Measurements from ENCODE around the gene ARHGAP24.
"Not testable (repeated sequence)": the region's sequence is repeated elsewhere in the genome, so short reads cannot be mapped to it uniquely, and the experiment has no call there.

Gene ARHGAP24

DNA sequence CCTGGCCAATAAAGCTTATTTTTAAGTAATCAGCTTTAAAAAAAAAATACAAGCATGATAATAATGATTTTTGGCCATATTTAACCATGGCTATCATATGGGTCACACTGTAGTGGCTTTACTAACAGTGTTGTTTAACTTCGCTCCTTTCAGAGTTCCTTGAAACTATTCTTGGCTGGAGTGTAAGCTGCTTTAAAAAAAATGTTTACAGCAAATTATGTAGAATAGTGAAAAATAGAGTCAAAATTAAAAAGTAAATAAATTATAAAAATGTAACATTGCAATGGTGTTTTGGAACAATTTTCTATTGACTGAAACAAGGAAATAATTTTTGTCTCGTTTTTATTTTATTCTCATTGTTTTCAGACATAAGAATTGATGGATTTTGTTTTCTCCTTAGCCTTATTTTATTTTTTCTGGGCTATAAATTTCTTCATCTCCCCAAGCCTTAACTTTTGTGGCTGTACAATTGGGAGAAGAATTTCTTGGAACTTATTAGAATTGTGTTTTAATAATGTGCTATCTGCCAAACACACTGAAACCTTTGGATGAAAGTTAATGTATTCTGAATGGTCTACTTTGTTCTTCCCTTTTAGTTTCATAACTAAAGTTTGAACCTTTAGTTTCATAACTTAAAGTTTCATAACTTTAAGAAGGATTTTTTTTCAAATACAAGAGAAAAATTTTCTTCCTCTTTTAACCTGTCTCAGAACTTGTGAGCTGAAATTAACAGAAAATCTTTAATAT is 182.0 kb downstream of the ARHGAP24 start:
- DNase-seq (ENCODE audit: low spot score) = no peak

GRCh38 chr4:85658766-85659439 is 184.0 kb downstream of the ARHGAP24 start:
- no peak for DNase-seq (ENCODE audit: low spot score)

DNA sequence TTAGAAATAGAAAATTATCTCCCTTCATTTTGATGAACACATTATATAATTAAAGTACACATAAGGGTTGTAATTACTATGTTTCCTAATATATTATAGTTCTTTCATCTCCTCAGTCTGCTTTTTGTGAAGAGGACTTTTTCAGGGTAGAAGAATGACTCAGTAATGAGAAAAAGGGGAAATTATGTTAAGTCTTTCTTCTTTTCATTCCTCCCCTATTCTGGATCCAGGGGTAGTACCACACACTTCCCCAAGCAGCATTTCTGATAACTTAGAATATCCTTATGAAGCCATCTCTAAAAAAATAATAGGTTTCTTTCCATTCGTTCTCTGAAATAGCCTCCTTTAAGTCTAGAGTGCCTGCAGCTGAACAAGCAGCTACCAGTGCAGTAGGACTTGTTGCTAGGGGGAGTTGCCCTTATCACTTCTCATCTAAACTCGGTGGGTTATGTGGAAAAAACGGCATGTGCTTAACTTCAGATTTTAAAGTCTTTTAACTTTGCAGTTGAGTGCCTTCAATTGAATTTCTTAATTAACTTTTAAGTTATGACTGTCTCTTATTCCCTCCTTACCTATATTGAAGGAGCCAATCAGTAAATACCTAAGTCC is 184.8 kb downstream of the ARHGAP24 start:
- DNase-seq (ENCODE audit: low spot score) = no peak

DNA sequence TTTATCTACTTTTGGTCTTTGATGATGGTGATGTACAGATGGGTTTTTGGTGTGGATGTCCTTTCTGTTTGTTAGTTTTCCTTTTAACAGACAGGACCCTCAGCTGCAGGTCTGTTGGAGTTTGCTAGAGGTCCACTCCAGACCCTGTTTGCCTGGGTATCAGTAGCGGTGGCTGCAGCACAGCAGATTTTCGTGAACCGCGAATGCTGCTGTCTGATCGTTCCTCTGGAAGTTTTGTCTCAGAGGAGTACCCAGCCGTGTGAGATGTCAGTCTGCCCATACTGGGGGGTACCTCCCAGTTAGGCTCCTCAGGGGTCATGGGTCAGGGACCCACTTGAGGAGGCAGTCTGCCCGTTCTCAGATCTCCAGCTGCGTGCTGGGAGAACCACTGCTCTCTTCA is 191.7 kb downstream of the ARHGAP24 start:
- not testable (repeated sequence) for DNase-seq (ENCODE audit: low spot score)

DNA sequence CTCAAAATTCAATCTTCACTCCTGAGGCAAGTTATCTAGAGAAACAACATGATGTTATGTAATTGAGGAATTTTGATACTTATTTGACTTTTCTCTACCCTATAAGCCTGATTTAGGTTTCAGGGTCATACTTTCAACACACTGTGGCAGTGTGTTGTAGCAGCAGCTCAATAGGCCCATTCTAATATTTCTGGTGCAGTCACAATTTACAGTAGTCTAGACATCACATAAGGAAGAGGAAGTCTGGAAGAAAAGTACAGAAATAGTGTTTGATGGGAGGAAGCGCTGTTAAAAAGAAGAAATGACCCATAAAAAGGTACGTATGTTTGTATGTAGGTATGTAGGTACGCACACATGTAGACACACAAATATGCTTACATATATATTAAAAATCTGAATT is 194.3 kb downstream of the ARHGAP24 start:
- DNase-seq (ENCODE audit: low spot score) = no peak

- DNase-seq (ENCODE audit: low spot score) = no peak
Observed at GRCh38 chr4:85669992-85670548, 195.1 kb downstream of the ARHGAP24 start.

DNA sequence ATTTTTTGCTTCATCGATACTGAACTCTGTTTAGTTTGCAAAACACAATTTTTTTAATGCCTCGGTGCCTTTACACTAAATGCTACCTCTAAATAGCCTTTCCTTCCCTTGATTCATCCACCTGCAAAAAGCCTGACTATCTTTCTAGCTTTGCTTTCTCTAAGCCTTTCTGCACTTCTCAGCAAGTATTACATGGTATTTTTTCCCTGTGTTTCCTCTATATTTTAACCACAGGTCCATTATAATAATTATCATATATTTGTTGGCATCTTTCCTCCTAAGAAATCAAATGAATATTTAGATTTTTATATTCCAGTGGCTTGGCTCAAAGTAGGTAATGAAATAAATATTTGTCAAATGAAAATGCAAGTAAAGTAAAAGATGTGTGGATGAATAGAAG is 196.2 kb downstream of the ARHGAP24 start:
- no peak for DNase-seq (ENCODE audit: low spot score)

DNA sequence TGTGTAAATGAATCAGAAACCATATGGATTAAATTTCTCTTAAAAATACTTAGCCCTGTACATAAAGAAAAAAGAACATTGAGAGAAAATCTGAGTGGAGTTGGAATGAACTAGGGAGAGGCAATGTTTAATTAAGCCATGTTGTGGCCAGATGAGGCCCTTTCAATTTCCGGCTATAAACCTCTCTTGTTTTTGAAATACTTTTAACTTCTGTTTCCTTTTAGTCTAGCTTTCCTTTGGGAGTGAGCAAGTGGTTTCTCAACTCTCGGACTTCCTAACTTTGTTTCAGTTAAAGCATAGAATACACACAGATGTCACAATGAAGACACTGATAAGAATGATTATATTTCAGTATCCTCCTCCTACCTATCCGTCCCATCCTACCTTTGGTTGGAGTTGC is 197.2 kb downstream of the ARHGAP24 start:
- no peak for DNase-seq (ENCODE audit: low spot score)

DNA sequence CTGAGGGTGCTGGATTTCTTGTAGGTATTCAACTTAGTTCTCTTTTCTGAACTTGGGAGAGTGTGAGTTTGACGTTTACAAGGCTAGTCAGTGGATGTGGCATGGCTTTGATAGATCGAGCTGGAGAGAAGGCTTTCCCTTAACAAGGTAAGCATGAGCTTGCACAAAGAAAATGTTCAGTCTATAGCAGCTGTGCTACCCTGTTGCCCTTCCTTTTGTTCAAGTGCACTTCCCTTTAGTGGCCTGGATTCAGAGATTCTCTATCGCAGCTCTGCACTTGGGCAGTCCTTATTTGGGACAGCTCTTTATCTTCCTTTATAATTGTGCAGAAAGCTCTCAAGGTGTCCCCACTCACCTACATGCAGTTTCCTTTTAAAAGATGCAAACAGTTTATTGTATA is 198.0 kb downstream of the ARHGAP24 start:
- no peak for DNase-seq (ENCODE audit: low spot score)

DNA sequence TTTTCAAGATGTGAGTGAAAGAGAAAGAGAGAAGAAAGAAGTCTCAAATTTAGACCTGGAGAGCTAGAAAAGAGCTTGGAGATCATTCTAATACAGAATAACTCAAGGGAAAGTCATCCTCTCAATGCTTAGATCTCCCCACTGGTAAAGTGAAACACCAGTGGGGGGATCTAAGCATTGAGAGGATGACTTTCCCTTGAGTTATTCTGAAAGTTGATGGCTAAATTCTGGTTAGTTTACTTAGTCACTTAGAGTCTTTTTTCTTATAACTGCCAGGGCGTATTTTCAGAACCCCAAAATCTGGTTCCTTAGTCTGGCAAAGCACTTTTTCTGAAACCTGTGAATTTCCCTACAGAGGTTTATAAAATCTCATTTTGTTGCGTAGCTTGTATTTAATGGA is 198.6 kb downstream of the ARHGAP24 start:
- DNase-seq (ENCODE audit: low spot score) = no peak

DNA sequence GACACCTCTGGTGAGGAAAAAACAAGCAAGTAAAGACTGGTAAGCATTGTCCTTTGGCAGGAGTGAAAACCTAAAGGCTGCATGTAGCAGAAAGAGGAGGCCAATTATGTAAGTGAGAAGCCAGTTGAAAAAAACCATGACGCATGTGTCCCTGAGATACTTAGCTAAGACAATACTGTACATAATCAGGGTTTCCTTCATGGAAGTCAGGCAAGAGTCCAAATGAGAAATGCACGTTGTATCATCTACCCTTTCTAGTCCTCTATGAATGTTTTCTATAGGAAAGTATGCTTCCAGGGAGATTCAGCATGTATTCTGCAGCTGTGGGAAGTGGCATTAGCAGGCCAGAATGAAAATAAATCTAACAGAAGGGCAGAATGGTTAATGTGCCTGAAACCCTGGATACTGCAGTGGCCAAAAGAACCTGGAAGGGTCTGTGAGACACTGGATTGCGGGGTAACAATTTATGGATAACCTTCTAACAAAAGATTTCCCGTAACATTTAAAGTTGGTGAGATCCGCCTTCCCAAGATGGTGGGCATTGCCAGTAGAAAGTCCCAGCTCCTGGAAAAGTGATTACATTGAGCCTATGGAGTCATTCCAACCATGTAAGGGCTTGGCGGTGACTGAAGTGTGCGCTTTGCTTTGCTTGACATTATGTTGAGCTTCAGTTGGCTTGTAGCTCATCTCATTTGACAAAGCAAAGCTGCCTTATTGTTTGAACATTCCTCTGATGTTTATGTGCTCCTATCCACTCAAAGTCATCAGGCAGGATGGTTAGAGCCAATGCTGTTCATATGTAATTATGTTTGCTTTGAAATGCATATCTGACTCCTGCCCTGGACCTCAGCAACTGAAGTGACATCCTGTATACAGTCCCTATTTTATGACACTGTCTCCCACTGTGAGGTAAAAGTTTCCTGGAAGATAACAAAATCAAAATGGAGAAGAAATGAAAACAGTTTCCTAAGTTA is 200.4 kb downstream of the ARHGAP24 start:
- DNase-seq (ENCODE audit: low spot score) = no peak

DNA sequence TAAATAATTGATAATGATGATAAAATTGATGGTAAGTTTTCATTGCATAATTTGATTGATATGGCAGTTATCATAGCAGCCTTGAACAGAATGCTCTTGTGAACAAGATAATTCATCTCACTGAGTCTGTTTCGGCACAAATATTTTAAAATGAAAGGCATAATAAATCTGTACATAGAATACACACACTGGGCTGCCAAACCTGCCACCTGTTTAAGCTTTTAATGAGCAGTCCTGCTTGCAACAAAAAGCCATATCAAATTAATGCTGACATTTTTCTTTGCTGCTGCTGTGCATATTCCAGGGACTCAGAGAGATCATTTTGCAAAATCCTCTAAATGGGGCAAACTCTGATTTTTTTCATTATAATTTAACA is 201.1 kb downstream of the ARHGAP24 start:
- no peak for DNase-seq (ENCODE audit: low spot score)

GRCh38 chr4:85676850-85677590 is 202.1 kb downstream of the ARHGAP24 start:
- DNase-seq (ENCODE audit: low spot score) = no peak

GRCh38 chr4:85681221-85681657 is 206.3 kb downstream of the ARHGAP24 start:
- no peak for DNase-seq (ENCODE audit: low spot score)

GRCh38 chr4:85681921-85682320 is 207.0 kb downstream of the ARHGAP24 start:
- DNase-seq (ENCODE audit: low spot score) = no peak

GRCh38 chr4:85682391-85682790 is 207.4 kb downstream of the ARHGAP24 start:
- DNase-seq (ENCODE audit: low spot score) = no peak

- no peak for DNase-seq (ENCODE audit: low spot score)
Observed at GRCh38 chr4:85684676-85685075, 209.7 kb downstream of the ARHGAP24 start.

- DNase-seq (ENCODE audit: low spot score) = no peak
Observed at GRCh38 chr4:85686398-85686797, 211.4 kb downstream of the ARHGAP24 start.

DNA sequence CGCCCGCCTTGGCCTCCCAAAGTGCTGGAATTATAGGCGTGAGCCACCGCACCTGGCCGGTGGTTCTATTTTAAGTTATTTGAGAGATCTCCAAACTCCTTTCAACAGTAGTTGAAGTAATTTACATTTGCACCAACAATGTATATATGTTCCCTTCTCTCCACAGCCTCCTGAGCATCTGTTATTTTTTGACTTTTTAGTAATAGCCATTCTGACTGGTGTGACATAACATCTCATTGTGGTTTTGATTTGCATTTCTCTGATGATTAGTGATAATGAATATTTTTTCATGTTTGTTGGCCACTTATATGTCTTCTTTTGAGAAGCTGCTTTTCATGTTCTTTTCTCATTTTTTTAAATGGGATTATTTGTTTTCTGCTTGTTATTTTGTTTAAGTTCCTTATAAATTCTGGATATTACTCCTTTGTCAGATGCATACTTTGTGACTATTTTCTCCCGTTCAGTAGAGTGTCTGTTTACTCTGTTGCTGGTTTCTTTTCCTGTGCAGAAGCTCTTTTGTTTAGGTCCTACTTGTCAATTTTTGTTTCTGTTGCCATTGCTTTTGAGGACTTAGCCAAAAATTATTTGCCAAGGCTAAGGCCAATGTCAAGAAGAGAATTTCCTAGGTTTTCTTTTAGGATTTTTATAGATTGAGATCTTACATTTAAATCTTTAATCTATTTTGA is 213.2 kb downstream of the ARHGAP24 start:
- no peak for DNase-seq (ENCODE audit: low spot score)

GRCh38 chr4:85696661-85697060 is 221.7 kb downstream of the ARHGAP24 start:
- DNase-seq (ENCODE audit: low spot score) = no peak

- DNase-seq (ENCODE audit: low spot score) = no peak
Observed at GRCh38 chr4:85697854-85698253, 222.9 kb downstream of the ARHGAP24 start.
